B cell (primary cell): ENCODE measurements around the gene FBRS. TPM values are rescaled to one million over a fixed set of nuclear protein-coding genes. Genes with fewer than 3 reads are reported as not detected.

Experiments
- ATAC-seq: fragments of 200-7000 bp; cut with Tn5 transposase; one replicate; pipeline ENCODE4 v1.10.0; 2021; ENCODE audit warnings: low read depth, mild to moderate bottlenecking, moderate number of reproducible peaks, moderate library complexity
- CTCF ChIA-PET: fragments of 350-600 bp; sonication (Branson Sonifier 250); formaldehyde crosslinking; loops from one replicate; lab custom pipeline; 2021; ENCODE audit warnings: antibody characterized with exemption, inconsistent platforms; lab: Charles Lee
- POLR2A ChIA-PET: fragments of 350-600 bp; sonication (Branson Sonifier 250); formaldehyde crosslinking; loops from one replicate; lab custom pipeline; 2021; ENCODE audit warnings: antibody characterized with exemption; lab: Charles Lee
- DNase-seq: peaks from one replicate; pipeline ENCODE4 v3.0.0; 2013
- H2AFZ ChIP-seq: 2 replicates; pipeline ENCODE4 v1.6.1; 2012; ENCODE audit warnings: mild to moderate bottlenecking, low read depth, low read length; ENCODE audit not compliant: insufficient read depth, poor library complexity, severe bottlenecking
- H3K27ac ChIP-seq, 2 donors: 1 replicate in 1 of 2; 2 replicates in 1 of 2; pipeline ENCODE4 v1.5.1; 2012 to 2013; ENCODE audit warnings: low read length in 2 of 2, mild to moderate bottlenecking in 2 of 2, moderate library complexity in 1 of 2
- H3K27me3 ChIP-seq, 4 experiments: fragments of 200-600 bp in 1 of 4; sonication (generic) in 1 of 4; replicated peaks in 1 of 4; 1 replicate in 2 of 4; 2 replicates in 2 of 4; pipeline versions ENCODE4 v1.6.1 to v1.7.0; 2013 to 2016; ENCODE audit warnings: low read length in 3 of 4, mild to moderate bottlenecking in 2 of 4, mixed read lengths in 1 of 4, moderate library complexity in 1 of 4; ENCODE audit not compliant: insufficient read depth in 4 of 4, control insufficient read depth in 3 of 4; ENCODE audit errors: control extremely low read depth in 1 of 4
- H3K36me3 ChIP-seq, 2 experiments: replicated peaks in 1 of 2; 1 replicate in 1 of 2; 2 replicates in 1 of 2; pipeline versions ENCODE4 v1.6.1 to v1.7.1; 2013; ENCODE audit warnings: low read length in 1 of 2; ENCODE audit not compliant: insufficient read depth in 2 of 2, control insufficient read depth in 1 of 2; ENCODE audit errors: control extremely low read depth in 1 of 2, extremely low read depth in 1 of 2
- H3K4me1 ChIP-seq, 2 donors: fragments of 200-600 bp in 1 of 2; sonication (generic) in 1 of 2; 1 replicate in 1 of 2; 2 replicates in 1 of 2; pipeline versions ENCODE4 v1.5.1 to v1.6.1; 2013 to 2017; ENCODE audit warnings: low read length in 2 of 2; ENCODE audit not compliant: control insufficient read depth in 2 of 2, insufficient read depth in 2 of 2
- H3K4me2 ChIP-seq: replicated peaks from 2 replicates; pipeline ENCODE3; 2012; ENCODE audit warnings: mild to moderate bottlenecking, low read depth, low read length; ENCODE audit not compliant: poor library complexity, severe bottlenecking
- H3K4me3 ChIP-seq, 5 experiments: fragments of 200-600 bp in 1 of 5; sonication (generic) in 1 of 5; 1 replicate in 3 of 5; 2 replicates in 2 of 5; pipeline versions ENCODE4 v1.5.1 to v1.7.0; 2011 to 2016; ENCODE audit warnings: low read length in 4 of 5, mild to moderate bottlenecking in 4 of 5, low read depth in 2 of 5, control low read depth in 1 of 5, moderate library complexity in 1 of 5; ENCODE audit not compliant: insufficient read depth in 1 of 5; ENCODE audit errors: control extremely low read depth in 1 of 5, extremely low read depth in 1 of 5
- H3K79me2 ChIP-seq: fragments of 200-600 bp; sonication (generic); one replicate; pipeline ENCODE4 v1.6.0; 2016; ENCODE audit warnings: low read length; ENCODE audit not compliant: control insufficient read depth, insufficient read depth
- H3K9ac ChIP-seq: fragments of 200-600 bp; sonication (generic); 2 replicates; pipeline ENCODE4 v1.6.1; 2017; ENCODE audit warnings: mild to moderate bottlenecking, low read length, moderate library complexity
- H3K9me3 ChIP-seq, 3 donors: one replicate each; pipeline versions ENCODE4 v1.6.1 to v1.7.1; 2013; ENCODE audit warnings: low read length in 2 of 3; ENCODE audit not compliant: control insufficient read depth in 2 of 3, insufficient read depth in 1 of 3; ENCODE audit errors: control extremely low read depth in 1 of 3
- H4K20me1 ChIP-seq: 2 replicates; pipeline ENCODE4 v1.6.0; 2012; ENCODE audit warnings: mild to moderate bottlenecking, low read length; ENCODE audit not compliant: insufficient read depth, control insufficient read depth, poor library complexity, severe bottlenecking
- H3K27ac Mint-ChIP-seq: one replicate; pipeline ENCODE4 v1.8.0; 2021; ENCODE audit warnings: mixed read lengths
- H3K27me3 Mint-ChIP-seq: one replicate; pipeline ENCODE4 v1.8.0; 2021; ENCODE audit warnings: mixed read lengths
- H3K4me1 Mint-ChIP-seq: one replicate; pipeline ENCODE4 v1.8.0; 2021; ENCODE audit warnings: mixed read lengths
- H3K4me3 Mint-ChIP-seq: one replicate; pipeline ENCODE4 v1.8.0; 2021; ENCODE audit warnings: mixed read lengths
- H3K9me3 Mint-ChIP-seq: one replicate; pipeline ENCODE4 v1.8.0; 2022; ENCODE audit warnings: mixed read lengths; ENCODE audit not compliant: insufficient read depth
- EZH2 ChIP-seq: IDR thresholded peaks from 2 replicates; pipeline ENCODE4 v1.6.1; 2012; ENCODE audit warnings: borderline replicate concordance, low read depth, mild to moderate bottlenecking, moderate library complexity, low read length; ENCODE audit not compliant: insufficient read depth, poor library complexity, severe bottlenecking
- WGBS: methylation state at CpG from one replicate; pipeline ENCODE4 v1.1.5; 2013; ENCODE audit warnings: missing lambda C conversion rate; ENCODE audit not compliant: insufficient coverage; 5-methylcytosine and 5-hydroxymethylcytosine counted together
- intact Hi-C: fragments of 100-400 bp; cut with micrococcal nuclease; formaldehyde crosslinking; loops from one replicate; pipeline ENCODE4 v1.10.0; 2022
- polyA plus RNA-seq: library from polyadenylated mRNA; depleted of rRNA; stranded (reverse); fragments of >200 nt; gene quantifications from 2 replicates; pipeline ENCODE4 v1.2.3, GENCODE V29; 2012
- total RNA-seq, 2 donors: library from RNA; stranded (reverse); fragments of 120-200 nt in 1 of 2; gene quantifications; 1 replicate in 1 of 2; 2 replicates in 1 of 2; pipeline versions ENCODE4 v1.2.3 to v1.2.4, GENCODE V29; 2013 to 2022
- TF ChIP-seq, protein P1 (sequence below): fragments of 200-600 bp; IDR thresholded peaks from one replicate; pipeline ENCODE4 v1.8.0; 2022; ENCODE audit warnings: antibody characterized with exemption, mild to moderate bottlenecking

The FBRS gene
- total and polyA plus RNA-seq, 2 donors (not counting 1 experiment from before 2014, with no cell fraction given) = 68.3 to 194 TPM

- no peaks in the 10 kb centered on the region for H3K27me3 ChIP-seq
- H2AFZ ChIP-seq = peak overlapping the region; percentile 59
- H3K27ac ChIP-seq = peak overlapping the region; percentile 88 to 98
- under 1% methylated on average over 57 of the region's 64 CpGs for WGBS
- peaks cover 1 to 58% of the 10 kb centered on the region in 2 experiments for H3K36me3 ChIP-seq
- Mint-ChIP-seq H3K4me1 (peaks cover 38% of the 10 kb centered on the region), H3K27me3 (no peaks in the 10 kb centered on the region), H3K9me3 (no peaks in the 10 kb centered on the region), H3K27ac (peak overlapping the region; percentile 100), H3K4me3 (peak overlapping the region; percentile 97)
- DNase-seq (peak; percentile 100), ATAC-seq (peak; percentile 18)
- H3K9ac ChIP-seq = peak overlapping the region; percentile 96
- intact Hi-C loops = loop anchor here (1.0 to 5.0 kb wide), 18 partner anchors 8 to 687 kb away; partner anchors contain the start of genes ALDOA, HIRIP3, INO80E and PHKG2
- peaks cover 43% of the 10 kb centered on the region for H3K79me2 ChIP-seq
- H4K20me1 ChIP-seq = peaks cover 43% of the 10 kb centered on the region
- ChIA-PET CTCF (interaction anchor here (0.7 to 4.4 kb wide), 10 partner anchors 8 to 567 kb away, joined by 3 to 38 read pairs (median 8); partner anchors contain the start of genes DCTPP1, PRR14 and TBX6), POLR2A (interaction anchor here (0.5 to 4.8 kb wide), 21 partner anchors 9 to 800 kb away, joined by 3 to 41 read pairs (median 4); partner anchors contain the start of genes ALDOA, ARMC5, CORO1A and DCTPP1)
- peak overlapping the region; percentile 97 for H3K4me2 ChIP-seq
- peaks cover 30 to 51% of the 10 kb centered on the region in 2 donors for H3K4me1 ChIP-seq
- TF ChIP-seq, protein P1, sequence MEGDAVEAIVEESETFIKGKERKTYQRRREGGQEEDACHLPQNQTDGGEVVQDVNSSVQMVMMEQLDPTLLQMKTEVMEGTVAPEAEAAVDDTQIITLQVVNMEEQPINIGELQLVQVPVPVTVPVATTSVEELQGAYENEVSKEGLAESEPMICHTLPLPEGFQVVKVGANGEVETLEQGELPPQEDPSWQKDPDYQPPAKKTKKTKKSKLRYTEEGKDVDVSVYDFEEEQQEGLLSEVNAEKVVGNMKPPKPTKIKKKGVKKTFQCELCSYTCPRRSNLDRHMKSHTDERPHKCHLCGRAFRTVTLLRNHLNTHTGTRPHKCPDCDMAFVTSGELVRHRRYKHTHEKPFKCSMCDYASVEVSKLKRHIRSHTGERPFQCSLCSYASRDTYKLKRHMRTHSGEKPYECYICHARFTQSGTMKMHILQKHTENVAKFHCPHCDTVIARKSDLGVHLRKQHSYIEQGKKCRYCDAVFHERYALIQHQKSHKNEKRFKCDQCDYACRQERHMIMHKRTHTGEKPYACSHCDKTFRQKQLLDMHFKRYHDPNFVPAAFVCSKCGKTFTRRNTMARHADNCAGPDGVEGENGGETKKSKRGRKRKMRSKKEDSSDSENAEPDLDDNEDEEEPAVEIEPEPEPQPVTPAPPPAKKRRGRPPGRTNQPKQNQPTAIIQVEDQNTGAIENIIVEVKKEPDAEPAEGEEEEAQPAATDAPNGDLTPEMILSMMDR = peak; percentile 33
- TF ChIP-seq EZH2 = no peak
- peak overlapping the region; percentile 49 to 90 (median 79) for H3K4me3 ChIP-seq
- H3K9me3 ChIP-seq = no peaks in the 10 kb centered on the region
Measured at GRCh38 chr16:30658731-30659506, 688 bp downstream of the FBRS start.
